Measurements from ENCODE around the gene SULT6B1. TPM values are rescaled to one million over a fixed set of nuclear protein-coding genes. Genes with fewer than 3 reads are reported as not detected.
A peak's percentile ranks its signal among the peaks of the same experiment; 100 is the strongest.

SULT6B1 gene
- not detected for total RNA-seq (2013)
- polyA plus RNA-seq: not detected
- polyA minus RNA-seq: not detected in 2 replicates
- total RNA-seq: 0 to 0.92 (median 0.05) reads per million in 11 experiments

GRCh38 chr2:37188570-37188969 is at the start of gene SULT6B1:
Gene SULT6B1 (minus strand): TSS chr2:37188670. CDS start chr2:37188640, 30 bp downstream.
- H3K9me3 Mint-ChIP-seq: peaks cover 0 to 2% (median 0%) of the 10 kb centered on the region in 7 donors
- peaks cover 23% of the 10 kb centered on the region for H3K4me1 Mint-ChIP-seq
- H3K9me3 ChIP-seq (replicated peaks in 1 of 2; ENCODE audit: control insufficient read depth in 1 of 2, insufficient read depth in 1 of 2, low read length in 2 of 2): no peaks in the 10 kb centered on the region
- H3K4me3 ChIP-seq (replicated peaks in 1 of 3; ENCODE audit: low read depth in 2 of 3, low read length in 3 of 3): no peak within 1 kb of the TSS
- H3K4me1 ChIP-seq (ENCODE audit: control insufficient read depth in 1 of 2, insufficient read depth in 2 of 2, low read length in 2 of 2): peaks cover 14 to 24% of the 10 kb centered on the region in 2 donors
- intact Hi-C loops (cut with micrococcal nuclease): no loop called here
- H3K9ac ChIP-seq (ENCODE audit: insufficient read depth, low read length, poor library complexity, severe bottlenecking): no peak within 1 kb of the TSS
- DNase-seq: no peak
- H3K4me2 ChIP-seq (replicated peaks; ENCODE audit: extremely low read depth, low read length, poor library complexity, severe bottlenecking): no peak within 1 kb of the TSS
- TF ChIP-seq, protein P1, sequence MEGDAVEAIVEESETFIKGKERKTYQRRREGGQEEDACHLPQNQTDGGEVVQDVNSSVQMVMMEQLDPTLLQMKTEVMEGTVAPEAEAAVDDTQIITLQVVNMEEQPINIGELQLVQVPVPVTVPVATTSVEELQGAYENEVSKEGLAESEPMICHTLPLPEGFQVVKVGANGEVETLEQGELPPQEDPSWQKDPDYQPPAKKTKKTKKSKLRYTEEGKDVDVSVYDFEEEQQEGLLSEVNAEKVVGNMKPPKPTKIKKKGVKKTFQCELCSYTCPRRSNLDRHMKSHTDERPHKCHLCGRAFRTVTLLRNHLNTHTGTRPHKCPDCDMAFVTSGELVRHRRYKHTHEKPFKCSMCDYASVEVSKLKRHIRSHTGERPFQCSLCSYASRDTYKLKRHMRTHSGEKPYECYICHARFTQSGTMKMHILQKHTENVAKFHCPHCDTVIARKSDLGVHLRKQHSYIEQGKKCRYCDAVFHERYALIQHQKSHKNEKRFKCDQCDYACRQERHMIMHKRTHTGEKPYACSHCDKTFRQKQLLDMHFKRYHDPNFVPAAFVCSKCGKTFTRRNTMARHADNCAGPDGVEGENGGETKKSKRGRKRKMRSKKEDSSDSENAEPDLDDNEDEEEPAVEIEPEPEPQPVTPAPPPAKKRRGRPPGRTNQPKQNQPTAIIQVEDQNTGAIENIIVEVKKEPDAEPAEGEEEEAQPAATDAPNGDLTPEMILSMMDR (IDR thresholded peaks at IDR 0.05): no peak
- no peak within 1 kb of the TSS for H3K4me3 Mint-ChIP-seq
- H3K27ac Mint-ChIP-seq: peak within 1 kb of the TSS in 3 of 7 donors; percentile 79 to 92 (median 89)
- no peaks in the 10 kb centered on the region for H3K27me3 ChIP-seq (ENCODE audit: control insufficient read depth in 2 of 2, insufficient read depth in 2 of 2, low read length in 2 of 2)
- H3K36me3 ChIP-seq (replicated peaks in 1 of 2; ENCODE audit: control insufficient read depth in 1 of 2, insufficient read depth in 2 of 2, low read length in 2 of 2): no peaks in the 10 kb centered on the region
- H3K36me3 Mint-ChIP-seq: no peaks in the 10 kb centered on the region
- peaks cover 0 to 8% (median 2%) of the 10 kb centered on the region in 3 donors for H3K27me3 Mint-ChIP-seq (ENCODE audit: low read depth in 3 of 3)
- H3K79me2 ChIP-seq (ENCODE audit: insufficient read depth, low read length): no peaks in the 10 kb centered on the region
- H2AFZ ChIP-seq (ENCODE audit: insufficient read depth, low read depth, low read length, poor library complexity, severe bottlenecking): peak within 1 kb of the TSS; percentile 33
- peak within 1 kb of the TSS in 1 of 2 donors; percentile 53 for H3K27ac ChIP-seq (ENCODE audit: low read depth in 1 of 2, low read length in 2 of 2)
- WGBS (ENCODE audit: insufficient coverage): no CpG with 5 or more reads among the region's 2 CpGs
- no peaks in the 10 kb centered on the region for H4K20me1 ChIP-seq (ENCODE audit: insufficient read depth, low read length)

DNA sequence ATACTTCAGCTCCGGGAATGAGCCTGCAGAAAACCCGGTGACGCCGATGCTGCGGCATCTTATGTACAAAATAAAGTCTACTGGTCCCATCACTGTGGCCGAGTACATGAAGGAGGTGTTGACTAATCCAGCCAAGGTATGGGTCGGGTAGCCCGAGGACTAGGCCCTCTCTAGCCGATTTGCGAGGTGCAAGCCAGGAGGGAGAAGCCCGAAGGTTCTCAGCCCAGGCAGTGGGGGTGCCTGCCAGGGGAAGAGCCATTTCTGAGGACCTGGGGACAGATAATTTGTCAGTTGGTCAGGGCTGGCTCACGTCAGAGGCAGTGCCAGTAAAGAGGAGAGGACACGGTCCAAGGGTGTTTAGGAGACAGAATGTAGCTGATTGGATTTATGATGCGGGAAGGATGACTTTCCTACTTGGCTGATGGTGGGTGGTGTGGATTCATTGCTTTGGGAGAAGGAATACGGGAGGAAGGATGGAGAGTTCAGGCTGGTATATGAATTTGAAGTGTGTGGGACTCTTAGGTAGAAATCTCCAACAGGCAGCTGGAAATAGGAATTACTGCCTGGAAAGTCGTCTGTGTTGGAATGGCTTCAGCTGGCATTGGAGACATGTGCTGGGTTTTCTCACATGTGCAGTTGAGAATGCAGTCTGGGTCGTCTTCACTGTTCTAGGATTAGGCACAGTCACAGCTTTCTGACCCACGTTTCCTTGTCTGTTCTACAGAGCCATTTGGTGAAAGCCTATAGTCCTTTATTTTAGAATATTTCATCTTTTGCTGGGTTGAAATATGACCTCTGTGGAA is 43.9 kb upstream of the SULT6B1 start:
- intact Hi-C loops (cut with micrococcal nuclease): loop anchor here (5.0 kb wide), 1 partner anchor 35 kb away; the partner anchor contains the start of gene CEBPZOS (in 2 of the 2)
- peaks cover 23 to 27% of the 10 kb centered on the region in 2 donors for H3K4me1 ChIP-seq (ENCODE audit: control insufficient read depth in 1 of 2, insufficient read depth in 2 of 2, low read length in 2 of 2)
- peaks cover 78% of the 10 kb centered on the region for H3K79me2 ChIP-seq (ENCODE audit: insufficient read depth, low read length)
- no peak overlapping the region for H3K27ac Mint-ChIP-seq
- H3K9ac ChIP-seq (ENCODE audit: insufficient read depth, low read length, poor library complexity, severe bottlenecking): peak overlapping the region; percentile 88
- H3K27ac ChIP-seq (ENCODE audit: low read depth in 1 of 2, low read length in 2 of 2): peak overlapping the region; percentile 86 to 96
- H3K4me1 Mint-ChIP-seq: no peaks in the 10 kb centered on the region
- H3K27me3 ChIP-seq (ENCODE audit: control insufficient read depth in 2 of 2, insufficient read depth in 2 of 2, low read length in 2 of 2): no peaks in the 10 kb centered on the region
- H3K4me2 ChIP-seq (replicated peaks; ENCODE audit: extremely low read depth, low read length, poor library complexity, severe bottlenecking): peak overlapping the region; percentile 97
- H3K4me3 ChIP-seq (replicated peaks in 1 of 3; ENCODE audit: low read depth in 2 of 3, low read length in 3 of 3): peak overlapping the region; percentile 70 to 96 (median 87)
- peaks cover 38 to 42% of the 10 kb centered on the region in 2 donors for H3K36me3 Mint-ChIP-seq
- no peak overlapping the region for H3K4me3 Mint-ChIP-seq
- peaks cover 0 to 3% (median 0%) of the 10 kb centered on the region in 7 donors for H3K9me3 Mint-ChIP-seq
- peaks cover 26 to 30% of the 10 kb centered on the region in 2 donors for H3K36me3 ChIP-seq (replicated peaks in 1 of 2; ENCODE audit: control insufficient read depth in 1 of 2, insufficient read depth in 2 of 2, low read length in 2 of 2)
- no peaks in the 10 kb centered on the region for H3K27me3 Mint-ChIP-seq (ENCODE audit: low read depth in 3 of 3)
- TF ChIP-seq, protein P1 (IDR thresholded peaks at IDR 0.05): no peak
- H3K9me3 ChIP-seq (replicated peaks in 1 of 2; ENCODE audit: control insufficient read depth in 1 of 2, insufficient read depth in 1 of 2, low read length in 2 of 2): no peaks in the 10 kb centered on the region
- 33% methylated on average over 13 of the region's 18 CpGs for WGBS (ENCODE audit: insufficient coverage)
- peaks cover 12% of the 10 kb centered on the region for H4K20me1 ChIP-seq (ENCODE audit: insufficient read depth, low read length)
- DNase-seq: peak in 1 of 3 donors; percentile 1
- H2AFZ ChIP-seq (ENCODE audit: insufficient read depth, low read depth, low read length, poor library complexity, severe bottlenecking): peak overlapping the region; percentile 97

Measured in CD14-positive monocyte (primary cell).